ENCODE data around the gene ROR2.

ROR2 gene

DNA sequence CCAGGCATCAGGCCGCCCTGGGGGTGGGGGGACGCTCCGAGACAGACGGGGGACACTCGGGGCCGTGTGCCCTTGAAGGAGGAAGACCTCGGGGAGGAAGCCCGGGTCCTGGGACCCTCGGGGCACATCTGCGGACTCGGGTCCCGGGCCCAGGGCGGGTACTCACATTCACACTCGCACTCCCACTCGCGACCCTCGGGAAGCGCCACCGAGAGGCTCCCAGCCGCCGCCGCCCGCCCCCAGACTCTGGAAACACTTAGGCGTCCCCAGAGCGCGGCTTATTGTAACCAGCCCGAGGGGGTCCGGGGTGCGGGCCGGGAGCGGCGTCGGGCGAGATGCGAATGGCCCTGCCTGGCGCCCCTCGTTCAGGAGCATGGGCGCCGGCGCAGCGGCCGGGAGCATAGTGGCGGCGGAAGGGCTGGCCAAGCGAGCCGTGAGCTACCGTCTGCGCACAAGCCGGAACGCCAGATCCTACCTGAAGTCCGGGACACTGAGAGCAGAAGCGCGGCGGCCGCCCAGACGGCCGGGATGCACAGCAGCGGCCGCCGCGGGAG is 559 bp downstream of the ROR2 start:
- DNase-seq (ENCODE audit: extremely low spot score, insufficient read length, low read depth) (no peak), FAIRE-seq (no peak)

DNA sequence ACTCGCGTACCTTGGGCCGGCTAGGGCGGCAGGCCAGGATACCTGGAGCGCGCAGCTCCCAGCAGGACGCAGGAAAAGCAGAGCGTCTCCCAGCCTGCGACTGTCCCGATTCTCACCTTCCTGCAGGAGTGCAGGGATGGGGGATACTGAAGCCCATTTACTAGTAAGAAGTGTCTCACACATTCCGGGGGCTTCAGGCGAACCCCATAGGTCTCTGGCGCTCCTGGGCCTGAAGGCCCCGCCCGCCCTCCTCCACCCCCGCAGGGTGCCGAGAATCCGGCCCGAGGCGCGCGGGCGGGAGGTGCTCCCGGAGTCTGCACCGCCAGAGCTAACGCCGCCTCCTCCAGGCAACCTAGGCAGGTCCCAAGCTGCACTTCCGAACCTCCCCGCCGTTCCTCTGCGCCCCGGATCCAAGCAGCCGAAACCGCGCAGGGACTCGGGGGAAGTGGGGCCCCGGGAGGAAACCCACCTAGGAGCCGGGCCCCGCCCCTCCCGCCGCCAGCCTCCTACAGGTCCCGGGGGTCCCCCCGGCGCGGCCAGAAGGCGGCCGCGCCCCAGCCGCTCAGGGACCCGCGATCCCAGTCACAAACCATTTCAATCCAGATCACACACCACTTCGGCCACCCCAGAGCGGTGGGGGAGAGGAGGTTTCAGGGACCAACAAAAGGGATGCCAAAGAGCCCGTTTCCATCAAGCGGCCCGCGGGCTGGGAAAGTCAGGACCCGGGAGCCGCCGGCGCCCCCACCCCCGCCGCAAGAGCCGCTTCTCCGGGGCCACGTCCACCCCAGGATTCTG is 1.2 kb downstream of the ROR2 start:
- FAIRE-seq (no peak), DNase-seq (ENCODE audit: extremely low spot score, insufficient read length, low read depth) (no peak)

DNA sequence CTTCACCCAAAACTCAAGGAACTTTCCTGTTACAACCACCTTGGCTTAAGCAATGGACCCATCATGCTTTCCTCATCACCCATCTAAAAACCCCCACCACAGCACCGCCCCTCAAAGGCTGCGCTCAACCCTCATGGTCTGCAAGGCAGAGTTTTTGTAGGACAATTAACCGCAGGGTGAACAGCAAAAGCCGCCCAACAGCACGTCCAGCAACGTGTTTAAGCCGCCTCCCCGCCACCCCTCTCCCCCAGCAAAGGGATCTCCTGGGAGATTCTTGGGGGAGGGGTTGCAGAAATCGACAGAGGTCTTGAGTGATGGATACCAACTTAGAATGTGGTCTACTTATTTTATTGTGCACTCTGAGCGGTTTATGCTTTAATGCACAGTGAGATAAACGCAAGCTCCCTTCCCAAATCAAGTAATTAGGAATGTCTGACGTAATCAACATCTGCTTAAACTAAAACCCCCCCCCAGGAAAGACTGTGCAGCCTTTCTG is 1.9 kb downstream of the ROR2 start:
- FAIRE-seq, result no peak
- no peak for DNase-seq (ENCODE audit: extremely low spot score, insufficient read length, low read depth)

DNA sequence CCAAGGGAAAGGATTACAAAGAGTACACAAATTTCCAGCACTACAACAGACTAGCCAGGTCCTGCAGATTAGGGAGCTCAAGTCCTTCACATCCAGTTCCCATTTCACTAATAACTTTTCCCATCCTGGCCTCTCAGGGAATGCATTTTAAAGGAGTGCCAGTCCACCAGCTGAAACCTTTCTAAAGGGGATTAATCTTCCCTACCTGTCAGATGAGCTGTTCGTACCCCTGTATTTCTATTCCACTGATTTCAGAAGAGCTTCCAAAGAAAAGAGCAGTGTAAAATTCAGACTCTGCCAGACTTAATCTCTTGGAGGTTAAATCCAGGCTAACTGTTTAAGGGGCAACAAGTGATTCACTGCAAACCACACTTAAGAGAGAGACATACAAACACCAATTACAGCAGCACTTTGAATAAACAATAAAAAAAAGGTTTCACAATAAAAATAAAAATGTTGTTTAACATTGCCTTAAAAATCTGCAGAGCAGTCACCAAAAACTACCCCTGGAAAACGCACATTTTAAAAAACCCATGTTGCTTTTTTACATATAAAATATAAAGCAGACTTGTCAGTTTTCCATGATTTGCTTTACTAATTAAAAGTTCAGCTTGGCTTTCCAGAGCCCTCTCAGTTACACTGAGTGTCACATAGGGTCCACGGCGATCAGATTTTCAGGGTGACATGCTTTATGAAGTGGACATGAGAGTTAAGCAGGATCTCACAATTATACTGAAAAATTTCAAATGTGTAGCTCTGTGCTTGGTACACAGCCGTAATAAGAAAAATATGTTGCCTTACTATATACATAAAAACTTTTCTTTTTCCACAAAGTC is 3.2 kb downstream of the ROR2 start:
- FAIRE-seq, result no peak

DNA sequence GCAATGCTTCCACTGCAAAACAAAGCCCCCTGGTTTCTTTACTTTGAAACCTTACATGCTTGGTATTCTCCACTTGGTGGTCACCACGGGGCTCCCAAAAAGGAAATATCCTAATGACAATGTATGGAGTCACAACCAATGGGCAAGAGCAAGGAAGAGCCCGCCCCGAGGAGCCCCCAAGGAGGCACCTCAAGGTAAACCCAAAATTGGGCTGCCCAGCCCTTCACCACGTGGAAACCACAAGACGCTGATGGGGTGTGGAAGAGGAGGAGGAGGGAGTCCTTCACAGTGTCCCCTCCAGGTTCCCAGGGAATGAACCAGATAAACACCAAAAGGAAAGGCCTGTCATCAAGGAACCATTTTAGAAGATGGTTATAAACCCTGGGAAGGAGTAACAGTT is 3.8 kb downstream of the ROR2 start:
- DNase-seq (ENCODE audit: extremely low spot score, insufficient read length, low read depth), result no peak
- no peak for FAIRE-seq

More for the DNA sequence above, 3.2 kb downstream of the ROR2 start:
- DNase-seq (ENCODE audit: extremely low spot score, insufficient read length, low read depth), result no peak

DNA sequence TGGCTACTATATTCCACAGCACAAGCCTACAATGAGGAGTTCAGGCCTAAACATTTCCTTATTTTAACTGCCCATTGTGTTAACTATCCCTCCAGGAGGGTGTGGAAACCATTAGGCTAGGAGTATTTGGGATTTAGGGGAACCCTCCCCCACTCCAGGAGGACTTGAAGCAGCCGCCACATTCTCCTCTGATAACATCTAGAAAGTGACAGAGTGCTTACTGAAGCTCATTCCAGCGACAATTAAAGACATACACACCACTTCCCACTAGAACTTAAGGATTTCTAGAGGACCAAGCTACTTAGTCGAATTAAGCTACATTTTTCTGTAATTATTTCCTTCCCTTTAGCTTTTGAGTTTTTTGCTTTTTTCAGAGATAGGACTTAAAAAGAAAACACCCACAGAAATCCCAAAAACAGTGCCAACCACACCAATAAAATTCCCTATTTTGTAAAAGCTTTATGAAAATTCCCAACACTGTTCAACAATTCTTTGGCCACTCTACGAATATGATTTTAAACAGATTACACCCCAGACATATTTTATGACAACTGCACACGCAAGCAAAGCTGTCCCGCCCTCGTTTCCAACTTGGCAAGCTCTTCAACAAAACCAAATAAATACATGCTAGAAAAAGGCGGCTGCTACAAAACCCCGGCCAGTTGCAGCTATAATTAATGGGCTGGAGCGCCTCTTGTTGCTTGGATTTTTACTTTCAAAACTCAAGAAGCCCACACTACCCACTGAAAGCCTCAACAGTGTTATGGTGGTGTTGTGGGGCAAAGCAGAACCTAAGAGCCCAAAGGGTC is 4.5 kb downstream of the ROR2 start:
- DNase-seq (ENCODE audit: extremely low spot score, insufficient read length, low read depth), result no peak
- no peak for FAIRE-seq

DNA sequence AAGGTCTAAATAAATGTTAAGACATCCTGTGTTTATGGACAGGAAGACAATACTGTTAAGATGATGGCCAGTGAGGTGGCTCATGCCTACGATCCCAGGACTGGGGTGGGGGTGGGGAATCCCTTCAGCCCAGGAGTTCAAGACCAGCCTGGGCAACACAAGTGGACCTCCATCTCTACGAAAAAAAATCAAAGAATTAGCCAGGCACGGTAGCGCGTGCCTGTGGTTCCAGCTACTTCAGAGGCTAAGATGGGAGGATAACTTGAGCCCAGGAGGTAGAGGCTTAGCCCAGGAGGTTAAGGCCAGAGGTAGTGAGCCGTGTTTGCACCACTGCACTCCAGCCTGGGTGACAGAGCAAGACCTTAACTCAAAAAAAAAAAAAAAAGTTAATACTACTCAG is 5.3 kb downstream of the ROR2 start:
- FAIRE-seq, result no peak
- DNase-seq (ENCODE audit: extremely low spot score, insufficient read length, low read depth), result no peak

DNA sequence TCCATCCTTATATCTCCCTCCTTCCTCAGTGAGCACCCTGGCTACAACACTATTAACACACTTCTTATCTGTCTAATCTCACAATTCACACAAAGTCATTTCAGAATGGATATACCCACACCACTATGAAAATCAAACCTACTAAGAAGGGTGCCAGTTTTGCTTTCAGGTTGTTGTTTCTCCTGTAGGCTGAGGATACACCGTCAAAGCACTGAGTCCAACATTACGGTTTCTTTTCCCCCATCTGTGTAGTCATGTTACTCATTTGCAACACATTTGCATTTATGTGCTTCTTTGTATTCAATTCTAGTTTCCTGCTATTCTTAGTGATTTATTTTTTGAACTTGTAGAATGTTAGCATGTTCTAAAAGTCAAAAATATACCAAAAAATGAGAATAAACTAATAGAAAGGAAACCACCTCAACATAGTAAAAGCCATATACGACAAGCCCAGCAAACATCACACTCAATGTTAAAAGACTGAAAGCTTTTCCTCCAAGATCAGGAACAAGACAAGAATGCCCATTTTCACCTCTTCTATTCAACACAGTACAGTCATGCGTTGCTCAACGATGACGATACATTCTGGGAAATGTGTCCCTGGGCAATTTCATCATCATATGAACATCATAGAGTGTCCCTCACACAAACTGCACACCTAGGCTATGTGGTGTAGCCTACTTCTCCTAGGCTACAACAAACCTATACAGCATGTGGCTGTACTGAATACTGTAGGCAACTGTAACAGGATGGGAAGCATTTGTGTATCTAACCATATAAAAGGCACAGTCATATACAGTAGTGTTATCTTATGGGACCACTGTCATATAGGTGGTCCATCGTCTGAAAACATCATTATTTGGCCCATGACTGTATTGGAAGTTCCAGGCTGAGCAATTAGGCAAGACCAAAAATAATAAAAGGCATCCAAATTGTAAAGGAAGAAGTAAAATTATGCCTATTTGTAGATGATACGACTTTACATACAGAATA is 6.3 kb downstream of the ROR2 start:
- no peak for FAIRE-seq
- no peak for DNase-seq (ENCODE audit: extremely low spot score, insufficient read length, low read depth)

DNA sequence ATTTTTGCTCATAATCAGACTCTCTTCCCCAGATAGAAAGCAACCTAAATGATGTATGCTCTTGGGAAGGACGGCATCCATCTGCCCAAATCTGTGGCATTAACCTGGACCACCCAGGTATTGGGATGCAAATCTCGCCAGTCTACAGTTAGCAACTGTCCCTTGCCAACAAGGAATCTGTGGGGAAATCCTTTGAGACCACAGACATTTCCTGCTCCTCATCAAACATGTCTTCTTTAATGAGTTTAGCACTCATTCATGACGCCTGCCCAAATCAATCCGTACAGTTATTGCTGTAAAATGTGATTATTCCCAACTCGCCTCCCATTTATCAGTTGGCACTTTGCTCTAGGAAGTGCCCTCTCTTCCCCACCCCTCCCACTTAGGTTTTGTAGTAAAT is 7.8 kb downstream of the ROR2 start:
- FAIRE-seq, result no peak
- no peak for DNase-seq (ENCODE audit: extremely low spot score, insufficient read length, low read depth)

DNA sequence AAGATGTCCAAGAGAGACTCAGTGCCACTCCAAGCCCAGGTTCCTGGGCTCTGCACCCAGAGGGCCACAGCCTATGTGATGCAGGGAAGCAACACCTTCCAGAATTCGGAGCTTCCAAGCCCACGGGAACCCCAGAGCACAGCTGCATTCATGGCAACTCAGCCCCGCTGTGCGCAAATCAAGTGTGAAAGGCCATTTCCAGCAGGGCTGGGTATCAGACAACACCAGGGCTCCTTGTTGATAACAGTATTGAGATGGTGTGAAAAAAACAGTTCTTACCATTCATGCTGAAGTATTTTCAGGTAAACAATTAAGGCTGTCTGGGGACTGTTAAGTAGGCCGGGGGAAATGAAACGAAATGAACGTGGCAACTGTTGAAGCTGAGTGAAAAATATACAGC is 10.1 kb downstream of the ROR2 start:
- FAIRE-seq, result no peak
- no peak for DNase-seq (ENCODE audit: extremely low spot score, insufficient read length, low read depth)

DNA sequence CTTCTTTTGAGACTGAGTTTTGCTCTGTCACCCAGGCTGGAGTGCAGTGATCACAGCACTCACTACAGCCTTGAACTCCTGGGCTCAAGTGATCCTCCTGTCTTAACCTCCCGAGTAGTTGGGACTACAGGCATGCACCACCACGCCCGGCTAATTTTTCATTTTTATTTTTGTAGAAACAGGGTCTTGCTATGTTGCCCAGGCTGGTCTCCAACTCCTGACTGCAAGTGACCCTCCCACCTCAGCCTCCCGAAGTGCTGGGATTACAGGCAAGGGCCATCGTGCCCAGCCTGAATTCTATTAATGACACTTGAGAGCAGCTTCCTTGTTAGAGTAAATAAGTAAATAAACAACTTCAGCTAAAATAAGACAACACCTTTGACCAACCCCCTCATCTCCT is 12.3 kb downstream of the ROR2 start:
- FAIRE-seq, result no peak

DNA sequence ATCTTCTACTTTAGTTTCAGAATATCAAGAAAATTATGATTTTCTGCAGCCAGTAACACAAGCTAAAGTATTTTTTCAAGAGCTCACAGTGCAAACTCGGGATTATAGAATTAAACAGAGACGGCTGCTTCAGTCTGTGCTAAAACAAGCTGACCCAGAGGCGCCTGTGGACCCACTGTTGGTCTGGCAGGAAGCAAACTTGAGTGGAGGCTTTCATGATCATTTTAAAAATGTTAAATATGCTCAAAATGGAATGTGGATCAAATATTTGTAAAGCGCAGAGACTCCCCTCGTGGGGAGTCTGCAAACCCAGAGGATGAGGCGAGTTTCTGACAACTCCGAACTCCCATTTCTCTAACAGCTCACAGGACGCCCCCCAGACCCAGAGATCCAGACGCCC is 13.0 kb downstream of the ROR2 start:
- no peak for FAIRE-seq
- no peak for DNase-seq (ENCODE audit: extremely low spot score, insufficient read length, low read depth)

More for the DNA sequence above, 12.3 kb downstream of the ROR2 start:
- no peak for DNase-seq (ENCODE audit: extremely low spot score, insufficient read length, low read depth)

DNA sequence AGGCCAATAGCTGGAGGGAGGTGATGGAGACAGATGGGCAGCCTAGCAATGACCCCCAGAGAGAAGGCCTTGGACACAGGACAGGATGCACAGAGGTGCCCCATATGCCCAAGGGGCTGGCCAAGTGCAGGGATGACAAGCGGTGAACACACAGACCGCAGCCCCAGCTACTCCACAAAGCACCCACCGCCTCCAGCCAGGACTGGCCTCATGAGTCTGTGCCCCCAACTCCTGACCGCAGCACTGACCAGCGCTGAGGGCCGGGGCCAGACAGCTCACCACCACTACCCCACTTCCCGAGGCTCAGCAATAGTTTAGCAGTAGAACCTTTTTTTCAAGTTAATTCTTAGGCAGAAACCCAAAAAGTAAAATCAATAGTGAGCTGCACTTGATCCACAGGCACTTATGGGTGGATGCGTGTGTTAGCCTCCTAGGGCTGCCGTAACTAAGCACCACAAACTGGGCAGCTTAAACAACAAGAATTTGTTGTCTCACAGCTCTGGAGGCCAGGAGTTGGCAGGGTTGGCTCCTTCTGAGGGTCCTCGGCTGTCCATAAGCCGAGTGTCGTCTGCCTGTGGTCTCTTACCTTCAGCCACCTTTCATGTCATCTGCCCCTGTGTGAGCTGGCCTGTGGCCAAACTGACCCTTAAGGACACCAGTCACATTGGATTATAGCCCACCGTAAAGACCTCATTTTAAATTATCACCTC is 14.1 kb downstream of the ROR2 start:
- FAIRE-seq (no peak), DNase-seq (ENCODE audit: extremely low spot score, insufficient read length, low read depth) (no peak)

DNA sequence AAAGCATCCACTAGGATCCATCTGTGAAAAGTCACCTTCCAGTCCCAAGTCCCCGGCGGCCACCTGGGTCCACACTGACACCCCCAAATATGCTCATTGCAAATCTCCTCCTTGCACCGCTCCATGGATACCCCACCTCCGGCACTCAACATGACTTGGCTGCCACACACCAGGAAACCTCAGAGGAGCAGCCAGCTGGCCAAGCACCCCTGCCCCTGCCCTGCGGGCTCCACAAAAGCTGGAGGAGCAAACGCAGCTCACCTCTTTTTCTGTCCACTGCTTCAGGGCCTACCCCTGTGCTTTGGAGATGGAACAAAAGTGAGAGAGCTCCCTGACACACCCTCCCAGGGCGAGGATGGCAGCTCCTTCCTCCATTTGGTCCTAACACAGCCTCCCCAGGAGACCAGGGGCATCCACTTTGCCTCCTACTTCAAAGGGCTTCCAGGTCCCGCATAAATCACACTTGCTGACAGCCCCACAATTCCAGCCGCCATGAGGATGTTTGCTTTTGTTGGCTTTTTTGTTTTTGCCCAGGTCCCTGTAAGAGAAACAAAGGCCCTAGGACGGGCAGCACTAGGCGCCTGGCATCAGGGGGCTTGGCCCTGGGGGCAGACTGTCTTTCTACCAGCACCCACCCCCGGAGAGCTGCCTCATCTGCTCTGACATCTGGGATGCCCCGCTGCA is 14.8 kb downstream of the ROR2 start:
- no peak for DNase-seq (ENCODE audit: extremely low spot score, insufficient read length, low read depth)
- FAIRE-seq, result no peak

DNA sequence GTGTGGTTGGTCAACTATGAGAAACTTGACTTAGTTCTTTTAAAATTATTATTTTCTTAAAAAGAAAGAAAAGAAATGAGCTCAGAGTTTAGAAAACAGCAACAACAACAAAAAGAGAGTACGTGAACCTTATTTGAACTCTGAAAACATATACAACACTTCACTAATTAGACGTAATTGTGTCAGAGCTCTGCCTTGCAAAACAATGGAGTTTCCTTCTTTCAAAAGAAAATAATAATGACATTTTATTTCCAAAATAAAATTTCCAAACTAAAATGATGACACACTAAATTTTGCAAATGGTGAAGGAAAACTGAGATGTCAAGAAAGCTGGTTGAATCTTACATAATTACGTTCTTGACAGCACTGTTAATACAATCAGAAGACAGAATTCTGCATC is 15.4 kb downstream of the ROR2 start:
- FAIRE-seq (no peak), DNase-seq (ENCODE audit: extremely low spot score, insufficient read length, low read depth) (no peak)

DNA sequence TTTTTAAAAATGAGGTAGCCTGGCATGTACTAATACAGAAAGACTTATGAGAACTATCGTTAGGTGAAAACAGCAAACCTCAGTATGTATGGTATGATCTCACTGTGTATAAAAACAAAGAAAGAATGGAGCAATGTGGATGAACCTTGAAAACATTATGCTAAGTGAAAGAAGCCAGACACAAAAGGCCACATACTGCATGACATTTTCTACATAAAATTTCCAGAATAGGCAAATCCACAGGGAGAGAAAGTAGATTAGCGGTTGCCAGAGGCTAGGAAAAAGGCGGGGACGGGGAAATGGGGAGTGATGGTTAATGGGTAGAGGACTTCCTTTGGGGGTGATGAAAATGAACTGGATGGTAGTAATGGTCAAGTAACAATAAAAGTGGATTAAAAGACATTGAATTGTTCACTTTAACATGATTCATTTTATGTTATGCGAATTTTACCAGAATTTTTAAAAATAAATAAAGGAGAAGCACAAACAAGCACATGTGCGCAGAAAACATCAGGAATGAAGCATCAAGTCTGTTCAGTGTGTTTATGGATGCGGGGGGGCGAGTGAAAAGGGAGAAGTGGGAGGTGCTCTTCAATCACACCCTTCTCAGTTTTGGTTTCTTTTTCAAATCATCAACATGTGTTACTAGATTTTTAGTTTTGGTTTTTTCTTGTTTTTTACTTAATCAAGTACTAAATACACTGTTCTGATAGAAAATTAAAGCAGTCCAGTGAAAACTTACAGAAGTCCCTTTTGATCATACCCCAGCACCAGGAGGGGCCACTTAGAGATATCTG is 16.3 kb downstream of the ROR2 start:
- DNase-seq (ENCODE audit: extremely low spot score, insufficient read length, low read depth), result no peak
- peak; percentile 12 for FAIRE-seq

DNA sequence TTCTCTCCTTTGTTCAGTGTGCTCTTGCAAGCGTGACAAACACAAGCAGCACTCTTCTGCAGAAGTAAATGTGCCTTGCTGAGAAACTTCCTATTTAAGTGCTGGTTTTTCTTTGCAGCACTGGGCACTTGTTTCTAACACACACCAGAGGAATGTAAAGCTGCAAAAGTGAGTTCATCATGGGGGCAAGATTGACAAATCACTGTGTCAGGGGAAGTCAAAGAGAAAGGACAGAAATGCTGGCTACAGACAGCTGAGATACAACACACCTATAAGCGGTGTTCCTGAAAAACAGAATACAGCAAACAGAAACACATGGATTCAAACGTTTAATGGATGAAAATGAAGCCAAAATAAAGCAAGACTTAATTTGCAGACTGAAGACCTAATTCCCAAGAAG is 19.6 kb downstream of the ROR2 start:
- no peak for FAIRE-seq

More for the DNA sequence above, 19.6 kb downstream of the ROR2 start:
- DNase-seq (ENCODE audit: extremely low spot score, insufficient read length, low read depth), result no peak
